Purkinje cell (primary cell): ENCODE measurements around the gene PDGFA. TPM values are rescaled to one million over a fixed set of nuclear protein-coding genes. Genes with fewer than 3 reads are reported as not detected.

Source experiments
- polyA plus RNA-seq: library from polyadenylated mRNA; unstranded; fragments of >200 nt; fragmentation: Nextera tagmentation; gene quantifications from 2 replicates; pipeline ENCODE4 v1.2.1, GENCODE V29; 2014

PDGFA gene
- 54.9 and 56.7 TPM in 2 replicates for polyA plus RNA-seq

GRCh38 chr7:519484-520390, at the start of gene PDGFA:
PDGFA (minus strand) TSS chr7:519846; CDS start chr7:519001, 845 bp downstream.

Other genes with a start within 250 kb of the PDGFA start
- not detected in 2 replicates for gene FOXL3, start 229.7 kb downstream of the PDGFA start, polyA plus RNA-seq
- 2.9 and 3.7 TPM in 2 replicates for gene DNAAF5, start 206.9 kb upstream of the PDGFA start, polyA plus RNA-seq
- gene PRKAR1B, start 207.4 kb upstream of the PDGFA start, polyA plus RNA-seq = 4.4 and 9.6 TPM in 2 replicates